Measurements from ENCODE around the gene VWA8.

DNA sequence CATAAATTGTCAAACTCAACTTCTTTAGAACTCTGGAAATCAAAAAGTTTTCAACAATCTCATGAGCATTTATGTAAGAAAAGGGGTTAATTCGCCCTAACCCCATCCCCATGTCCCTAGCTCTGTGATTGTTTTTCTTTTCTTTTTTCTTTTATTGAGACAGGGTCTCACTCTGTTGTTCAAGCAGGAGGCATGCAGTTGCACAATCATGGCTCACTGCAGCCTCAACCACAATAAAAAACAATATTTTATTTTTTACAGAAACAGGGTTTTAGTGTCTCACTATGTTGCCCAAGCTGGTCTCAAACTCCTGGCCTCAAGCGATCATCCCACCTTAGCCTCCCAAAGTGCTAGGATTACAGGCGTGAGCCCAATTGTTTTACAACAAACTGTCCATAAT lies 16.7 kb downstream of the VWA8 start:
- TF ChIP-seq, protein P1, sequence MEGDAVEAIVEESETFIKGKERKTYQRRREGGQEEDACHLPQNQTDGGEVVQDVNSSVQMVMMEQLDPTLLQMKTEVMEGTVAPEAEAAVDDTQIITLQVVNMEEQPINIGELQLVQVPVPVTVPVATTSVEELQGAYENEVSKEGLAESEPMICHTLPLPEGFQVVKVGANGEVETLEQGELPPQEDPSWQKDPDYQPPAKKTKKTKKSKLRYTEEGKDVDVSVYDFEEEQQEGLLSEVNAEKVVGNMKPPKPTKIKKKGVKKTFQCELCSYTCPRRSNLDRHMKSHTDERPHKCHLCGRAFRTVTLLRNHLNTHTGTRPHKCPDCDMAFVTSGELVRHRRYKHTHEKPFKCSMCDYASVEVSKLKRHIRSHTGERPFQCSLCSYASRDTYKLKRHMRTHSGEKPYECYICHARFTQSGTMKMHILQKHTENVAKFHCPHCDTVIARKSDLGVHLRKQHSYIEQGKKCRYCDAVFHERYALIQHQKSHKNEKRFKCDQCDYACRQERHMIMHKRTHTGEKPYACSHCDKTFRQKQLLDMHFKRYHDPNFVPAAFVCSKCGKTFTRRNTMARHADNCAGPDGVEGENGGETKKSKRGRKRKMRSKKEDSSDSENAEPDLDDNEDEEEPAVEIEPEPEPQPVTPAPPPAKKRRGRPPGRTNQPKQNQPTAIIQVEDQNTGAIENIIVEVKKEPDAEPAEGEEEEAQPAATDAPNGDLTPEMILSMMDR (IDR thresholded peaks at IDR 0.05) = no peak
- no peak for TF ChIP-seq POLR2A (IDR thresholded peaks at IDR 0.05)
- TF ChIP-seq POLR2AphosphoS5 (IDR thresholded peaks at IDR 0.05) = no peak
- no peak for TF ChIP-seq EP300 (IDR thresholded peaks at IDR 0.05)
